Measurements from ENCODE around the gene GOSR1. TPM values are rescaled to one million over a fixed set of nuclear protein-coding genes. Genes with fewer than 3 reads are reported as not detected.

GOSR1 gene
- total and polyA plus RNA-seq, 12 donors = 15.4 to 96.0 (median 47.1) TPM

- intact Hi-C loops (cut with DNase I) = loop anchor here in 1 of 2 donors (10.0 kb wide), 1 partner anchor 133 kb away; no protein-coding TSS in a partner anchor
- Histone ChIP-seq H3K9me3 (replicated peaks in 1 of 3) (no peaks in the 10 kb centered on the region), H3K36me3 (replicated peaks in 1 of 2) (peaks cover 0 to 12% of the 10 kb centered on the region in 2 donors), H3K4me1 (replicated peaks in 1 of 2) (peaks cover 8 to 19% of the 10 kb centered on the region in 2 donors), H3K4me3 (peak overlapping the region; percentile 75 to 100 (median 99)), H3K27ac (peak overlapping the region; percentile 91 to 96 (median 94)), H3K27me3 (no peaks in the 10 kb centered on the region)
- peak in 1 of 7 donors; percentile 27 for DNase-seq
- no peak for TF ChIP-seq POLR2A (IDR thresholded peaks at IDR 0.05)
- no peak for TF ChIP-seq CTCF (IDR thresholded peaks at IDR 0.05)
- 0 to 1% (median 1%) methylated on average over 9 of the region's 9 CpGs for WGBS, 4 donors
Measured at GRCh38 chr17:30477774-30478115, 537 bp downstream of the GOSR1 start.

GRCh38 chr17:30482555-30482954 is 5.3 kb downstream of the GOSR1 start:
- H3K4me1 ChIP-seq (replicated peaks in 1 of 2) = peaks cover 8 to 14% of the 10 kb centered on the region in 2 donors
- no peaks in the 10 kb centered on the region for H3K9me3 ChIP-seq (replicated peaks in 1 of 3)
- intact Hi-C loops (cut with DNase I) = no loop called here
- H3K27ac ChIP-seq = no peak overlapping the region
- H3K4me3 ChIP-seq = no peak overlapping the region
- no peaks in the 10 kb centered on the region for H3K27me3 ChIP-seq
- TF ChIP-seq CTCF (IDR thresholded peaks at IDR 0.05) = no peak
- TF ChIP-seq POLR2A (IDR thresholded peaks at IDR 0.05) = no peak
- no peak for DNase-seq
- peaks cover 0 to 46% of the 10 kb centered on the region in 2 donors for H3K36me3 ChIP-seq (replicated peaks in 1 of 2)

GRCh38 chr17:30483159-30483558 is 6.0 kb downstream of the GOSR1 start:
- Histone ChIP-seq H3K4me1 (replicated peaks in 1 of 2) (peaks cover 8 to 11% of the 10 kb centered on the region in 2 donors), H3K27ac (no peak overlapping the region), H3K4me3 (no peak overlapping the region), H3K27me3 (no peaks in the 10 kb centered on the region), H3K9me3 (replicated peaks in 1 of 3) (no peaks in the 10 kb centered on the region), H3K36me3 (replicated peaks in 1 of 2) (peaks cover 0 to 52% of the 10 kb centered on the region in 2 donors)
- 88 to 100% (median 93%) methylated on average over 1 of the region's 1 CpG for WGBS, 4 donors
- TF ChIP-seq POLR2A (IDR thresholded peaks at IDR 0.05) (no peak), CTCF (IDR thresholded peaks at IDR 0.05) (no peak)
- no peak for DNase-seq
- intact Hi-C loops (cut with DNase I) = no loop called here

GRCh38 chr17:30493780-30494179 is 16.6 kb downstream of the GOSR1 start:
- DNase-seq = no peak
- TF ChIP-seq POLR2A (IDR thresholded peaks at IDR 0.05) (no peak), CTCF (IDR thresholded peaks at IDR 0.05) (no peak)
- peaks cover 0 to 73% of the 10 kb centered on the region in 2 donors for H3K36me3 ChIP-seq (replicated peaks in 1 of 2)
- 56 to 70% (median 65%) methylated on average over 2 of the region's 2 CpGs for WGBS, 4 donors
- peaks cover 5 to 8% of the 10 kb centered on the region in 2 donors for H3K4me1 ChIP-seq (replicated peaks in 1 of 2)
- intact Hi-C loops (cut with DNase I) = no loop called here
- H3K27me3 ChIP-seq = no peaks in the 10 kb centered on the region
- H3K9me3 ChIP-seq (replicated peaks in 1 of 3) = no peaks in the 10 kb centered on the region
- no peak overlapping the region for H3K4me3 ChIP-seq
- H3K27ac ChIP-seq = no peak overlapping the region
